GM18499 (cell line): ENCODE measurements around the gene KIAA1549.
"Not testable (repeated sequence)": the region's sequence is repeated elsewhere in the genome, so short reads cannot be mapped to it uniquely, and the experiment has no call there.

Source experiments
- ATAC-seq: cut with Tn5 transposase; IDR thresholded peaks from one replicate; pipeline ENCODE4 v1.9.1; 2021; ENCODE audit warnings: moderate number of reproducible peaks; ENCODE audit not compliant: insufficient read depth, unreplicated experiment

KIAA1549 gene

GRCh38 chr7:138945821-138946220, 35.4 kb downstream of the KIAA1549 start:
- ATAC-seq, result no peak

- ATAC-seq, result no peak
These were observed 36.0 kb downstream of the KIAA1549 start for GRCh38 chr7:138945154-138945553.

GRCh38 chr7:138944592-138944991, 36.6 kb downstream of the KIAA1549 start:
- no peak for ATAC-seq

GRCh38 chr7:138943061-138943460, 38.1 kb downstream of the KIAA1549 start:
- no peak for ATAC-seq

GRCh38 chr7:138941545-138941944, 39.6 kb downstream of the KIAA1549 start:
- no peak for ATAC-seq

GRCh38 chr7:138940602-138941001, 40.6 kb downstream of the KIAA1549 start:
- ATAC-seq, result not testable (repeated sequence)

GRCh38 chr7:138937484-138937883, 43.7 kb downstream of the KIAA1549 start:
- no peak for ATAC-seq

GRCh38 chr7:138935465-138936011, 45.7 kb downstream of the KIAA1549 start:
- ATAC-seq, result no peak

GRCh38 chr7:138934861-138935260, 46.3 kb downstream of the KIAA1549 start:
- ATAC-seq, result no peak

- no peak for ATAC-seq
These were observed 46.8 kb downstream of the KIAA1549 start for GRCh38 chr7:138934367-138934766.

GRCh38 chr7:138932870-138933269, 48.3 kb downstream of the KIAA1549 start:
- ATAC-seq, result no peak

GRCh38 chr7:138932427-138932826, 48.8 kb downstream of the KIAA1549 start:
- no peak for ATAC-seq

GRCh38 chr7:138929969-138930368, 51.2 kb downstream of the KIAA1549 start:
- no peak for ATAC-seq

- no peak for ATAC-seq
These were observed 55.0 kb downstream of the KIAA1549 start for GRCh38 chr7:138926241-138926612.

- no peak for ATAC-seq
These were observed 56.5 kb downstream of the KIAA1549 start for GRCh38 chr7:138924501-138925225.

GRCh38 chr7:138921277-138921676, 59.9 kb downstream of the KIAA1549 start:
- no peak for ATAC-seq

GRCh38 chr7:138919911-138920310, 61.3 kb downstream of the KIAA1549 start:
- ATAC-seq, result no peak

- ATAC-seq, result no peak
These were observed 62.0 kb downstream of the KIAA1549 start for GRCh38 chr7:138919216-138919615.

GRCh38 chr7:138918756-138919155, 62.4 kb downstream of the KIAA1549 start:
- no peak for ATAC-seq

- ATAC-seq, result no peak
These were observed 63.0 kb downstream of the KIAA1549 start for GRCh38 chr7:138918176-138918575.

GRCh38 chr7:138917771-138918170, 63.4 kb downstream of the KIAA1549 start:
- no peak for ATAC-seq

- no peak for ATAC-seq
These were observed 64.5 kb downstream of the KIAA1549 start for GRCh38 chr7:138916731-138917130.
